ENCODE data around the gene GFRA1.

GFRA1 gene

DNA sequence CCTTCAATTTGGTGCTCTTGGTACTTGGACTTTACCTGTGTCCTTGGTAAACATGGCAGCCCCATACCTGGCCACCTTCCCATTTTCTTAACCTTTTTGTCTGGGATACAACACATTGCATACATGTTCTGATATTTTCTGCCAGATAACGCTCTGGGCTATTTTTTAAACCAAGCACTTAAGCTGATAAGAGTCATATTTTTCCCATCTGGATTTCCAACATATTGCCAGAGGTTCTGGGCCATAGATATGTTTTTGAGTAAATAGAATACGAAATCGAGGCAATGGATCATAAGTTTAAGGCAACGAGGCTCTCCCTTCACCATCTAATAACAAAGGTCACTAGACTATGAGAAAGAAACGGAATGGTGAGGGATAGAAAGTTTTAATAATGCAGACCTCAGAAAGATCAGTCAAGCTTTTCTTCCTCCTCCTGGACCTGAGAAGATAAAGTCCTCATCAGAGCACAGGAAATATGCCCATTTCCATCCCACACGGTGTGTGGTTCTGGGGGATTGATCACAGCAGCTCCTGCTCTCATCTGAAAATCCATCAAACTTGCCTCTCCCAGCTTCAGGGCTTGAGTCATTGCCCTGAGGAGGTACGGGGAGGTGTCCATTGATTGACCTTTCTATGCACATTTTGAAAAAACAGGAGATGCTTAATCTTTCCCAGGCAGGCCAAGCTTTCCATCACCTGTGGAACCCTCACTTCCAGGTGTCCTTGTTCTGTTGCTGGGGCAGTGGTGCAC, 257.2 kb downstream of the GFRA1 start:
- no peak for DNase-seq

DNA sequence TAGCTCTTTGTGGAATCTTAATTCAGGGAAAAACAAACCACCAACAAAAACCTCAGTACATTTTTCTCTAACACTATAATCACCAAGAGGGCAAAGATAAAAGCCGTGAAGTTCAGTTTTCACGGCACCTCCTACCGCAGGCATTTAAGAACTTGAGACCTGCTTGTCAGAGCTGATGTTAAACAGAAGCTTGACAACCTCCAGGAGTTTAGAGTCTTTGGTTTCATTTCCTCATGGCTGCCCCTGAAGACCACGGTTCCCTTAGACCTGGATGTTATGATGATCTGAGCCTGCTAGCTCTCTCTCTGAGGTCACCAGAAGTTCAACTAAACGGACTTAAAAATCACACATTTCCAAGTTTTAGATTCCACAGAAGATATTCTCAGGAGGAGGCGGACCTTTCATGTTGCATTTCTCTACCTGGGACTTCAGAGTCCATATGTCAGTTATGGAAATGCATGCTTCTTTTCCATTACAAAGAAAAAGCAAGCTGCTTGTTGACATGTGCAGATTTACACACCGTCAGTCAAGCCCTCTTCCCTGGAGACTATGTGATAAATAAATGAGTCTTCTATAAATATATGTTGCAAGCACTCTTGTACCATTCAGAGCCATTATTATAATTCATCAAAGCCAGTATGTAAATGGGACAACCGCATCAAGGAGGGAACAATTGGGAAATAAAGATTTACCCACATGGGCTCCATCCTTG, 258.0 kb downstream of the GFRA1 start:
- no peak for DNase-seq

DNA sequence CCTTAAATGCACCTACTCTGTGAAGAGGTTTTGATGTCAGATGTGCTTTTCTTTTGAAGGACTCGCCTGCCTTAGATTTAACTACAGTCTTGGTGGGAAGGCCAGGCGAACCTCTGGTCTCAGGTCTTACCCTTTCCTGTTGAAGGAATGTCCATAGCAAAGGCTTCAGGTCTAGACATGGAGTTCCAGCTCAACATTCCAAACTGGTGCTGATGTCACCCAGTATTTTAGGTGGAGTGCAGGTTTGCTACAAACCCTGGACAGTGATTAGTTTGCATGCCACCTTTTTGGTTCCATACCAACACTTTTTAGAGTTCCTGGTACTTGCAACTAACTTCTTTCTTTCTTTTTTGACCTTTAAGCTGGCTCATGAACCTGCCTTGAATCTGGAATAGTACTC, 258.7 kb downstream of the GFRA1 start:
- DNase-seq: no peak

DNA sequence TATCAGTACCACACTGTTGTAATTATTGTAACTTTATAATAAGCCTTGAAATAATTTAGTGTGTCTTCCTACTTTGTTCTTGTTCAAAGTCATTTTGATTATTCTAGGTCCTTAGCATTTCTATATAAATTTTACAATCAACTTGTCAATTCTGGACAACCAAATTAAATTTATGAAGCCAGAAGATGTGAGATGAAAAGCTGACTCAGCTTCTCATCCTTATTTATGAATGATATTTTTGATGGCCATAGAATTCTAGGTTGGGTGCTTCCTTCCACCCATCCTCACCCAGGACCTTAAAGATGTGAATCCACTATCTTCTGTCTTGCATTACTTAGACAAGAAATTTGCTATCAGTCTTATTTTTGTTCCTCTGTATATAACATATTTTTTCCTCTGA, 261.1 kb downstream of the GFRA1 start:
- no peak for DNase-seq

DNA sequence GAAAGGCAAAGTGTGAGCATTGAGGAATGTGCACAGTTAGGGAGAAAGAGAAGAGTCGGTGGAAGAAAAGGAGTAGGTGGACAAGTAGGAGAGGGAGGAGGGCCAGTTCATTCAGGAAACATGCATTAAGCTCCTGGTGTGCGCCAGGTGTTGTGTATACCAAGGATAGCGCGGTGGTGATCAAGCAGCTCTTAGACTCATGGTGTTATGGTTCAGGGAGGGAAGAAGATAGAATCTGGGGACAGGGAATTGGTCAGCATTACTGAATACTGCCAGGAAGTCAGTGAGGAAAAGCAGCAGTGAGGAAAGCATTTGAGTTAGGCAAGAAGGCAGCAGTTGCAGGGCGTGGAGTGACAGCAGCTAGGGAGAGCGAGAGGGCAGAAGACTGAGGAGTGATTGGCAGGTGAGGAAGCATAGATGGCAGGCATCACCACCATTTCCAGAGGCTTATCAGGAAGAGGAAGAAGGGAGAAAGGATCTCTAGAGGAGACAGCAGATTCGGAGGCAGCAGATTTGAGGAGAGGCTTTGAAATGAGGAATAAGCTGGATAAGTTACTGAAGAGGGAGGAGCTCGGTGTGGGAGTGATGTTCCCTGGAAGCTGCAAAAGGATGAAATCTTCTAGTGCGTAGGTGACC, 265.6 kb downstream of the GFRA1 start:
- DNase-seq: no peak
